Measurements from ENCODE around the gene ALDH2. TPM values are rescaled to one million over a fixed set of nuclear protein-coding genes. Genes with fewer than 3 reads are reported as not detected.
A peak's percentile ranks its signal among the peaks of the same experiment; 100 is the strongest.
"Not testable (repeated sequence)": the region's sequence is repeated elsewhere in the genome, so short reads cannot be mapped to it uniquely, and the experiment has no call there.

ALDH2 gene
- total and polyA plus RNA-seq, 7 donors = 66.6 to 212 (median 135) TPM

GRCh38 chr12:111835531-111836181 lies 68.9 kb downstream of the ALDH2 start:
- ATAC-seq; H3K4me3 ChIP-seq; H3K9me3 ChIP-seq; H3K27me3 ChIP-seq (ENCODE audit: insufficient read depth in 3 of 3, low read length in 2 of 3); H3K27ac ChIP-seq; DNase-seq; intact Hi-C loops (cut with DNase I): not testable (repeated sequence)
- Histone ChIP-seq H3K36me3 (ENCODE audit: insufficient read depth in 1 of 2, low read depth in 1 of 2) (peaks cover 0 to 17% of the 10 kb centered on the region in 2 donors), H3K4me1 (peaks cover 11% of the 10 kb centered on the region)
- WGBS, 3 donors = 91 to 93% (median 92%) methylated on average over 25 to 28 of the region's 28 CpGs

GRCh38 chr12:111838353-111838752 lies 71.6 kb downstream of the ALDH2 start:
- no peak for ATAC-seq
- Histone ChIP-seq H3K4me3 (no peak overlapping the region), H3K36me3 (ENCODE audit: insufficient read depth in 1 of 2, low read depth in 1 of 2) (peaks cover 0 to 17% of the 10 kb centered on the region in 2 donors), H3K4me1 (peaks cover 19% of the 10 kb centered on the region), H3K27ac (no peak overlapping the region), H3K27me3 (ENCODE audit: insufficient read depth in 3 of 3, low read length in 2 of 3) (no peaks in the 10 kb centered on the region), H3K9me3 (no peaks in the 10 kb centered on the region)
- no peak for DNase-seq
- 78 to 92% (median 87%) methylated on average over 3 of the region's 3 CpGs for WGBS, 3 donors
- intact Hi-C loops (cut with DNase I) = no loop called here
- no peak for TF ChIP-seq CTCF (IDR thresholded peaks at IDR 0.05)

GRCh38 chr12:111840807-111841206 lies 74.1 kb downstream of the ALDH2 start:
- peak overlapping the region; percentile 94 for H3K27ac ChIP-seq
- ATAC-seq (no peak), DNase-seq (no peak)
- H3K27me3 ChIP-seq (ENCODE audit: insufficient read depth in 3 of 3, low read length in 2 of 3) = no peaks in the 10 kb centered on the region
- intact Hi-C loops (cut with DNase I) = no loop called here
- WGBS, 3 donors = 21 to 27% (median 27%) methylated on average over 11 of the region's 11 CpGs
- peaks cover 5 to 20% of the 10 kb centered on the region in 2 donors for H3K36me3 ChIP-seq (ENCODE audit: insufficient read depth in 1 of 2, low read depth in 1 of 2)
- peak overlapping the region; percentile 87 for H3K4me3 ChIP-seq
- TF ChIP-seq CTCF (IDR thresholded peaks at IDR 0.05) = no peak
- peaks cover 27% of the 10 kb centered on the region for H3K4me1 ChIP-seq
- H3K9me3 ChIP-seq = no peaks in the 10 kb centered on the region

- peak overlapping the region; percentile 87 for H3K4me3 ChIP-seq
- ATAC-seq = peak in 2 of 4 donors; percentile 0 to 5
- no peak for TF ChIP-seq CTCF (IDR thresholded peaks at IDR 0.05)
- WGBS, 3 donors = 0% methylated on average over 13 of the region's 13 CpGs
- intact Hi-C loops (cut with DNase I) = no loop called here
- H3K27me3 ChIP-seq (ENCODE audit: insufficient read depth in 3 of 3, low read length in 2 of 3) = no peaks in the 10 kb centered on the region
- H3K27ac ChIP-seq = peak overlapping the region; percentile 94
- no peak for DNase-seq
- H3K9me3 ChIP-seq = no peaks in the 10 kb centered on the region
- peaks cover 27% of the 10 kb centered on the region for H3K4me1 ChIP-seq
- H3K36me3 ChIP-seq (ENCODE audit: insufficient read depth in 1 of 2, low read depth in 1 of 2) = peaks cover 5 to 20% of the 10 kb centered on the region in 2 donors
Measured at GRCh38 chr12:111841236-111841749, 74.6 kb downstream of the ALDH2 start.

- Histone ChIP-seq H3K27me3 (ENCODE audit: insufficient read depth in 3 of 3, low read length in 2 of 3) (no peaks in the 10 kb centered on the region), H3K27ac (peak within 1 kb of the TSS; percentile 94), H3K4me1 (peaks cover 31% of the 10 kb centered on the region), H3K36me3 (ENCODE audit: insufficient read depth in 1 of 2, low read depth in 1 of 2) (peaks cover 5 to 20% of the 10 kb centered on the region in 2 donors), H3K4me3 (peak within 1 kb of the TSS; percentile 87), H3K9me3 (no peaks in the 10 kb centered on the region)
- 0 to 1% (median 1%) methylated on average over 68 to 84 of the region's 84 CpGs for WGBS, 3 donors
- TF ChIP-seq CTCF (IDR thresholded peaks at IDR 0.05) = no peak
- ATAC-seq (peak; percentile 94 to 98 (median 96)), DNase-seq (peak; percentile 96 to 98)
- intact Hi-C loops (cut with DNase I) = no loop called here
Measured at GRCh38 chr12:111841750-111842555, 75.2 kb downstream of the ALDH2 start, which contains the start of gene MAPKAPK5. Gene MAPKAPK5, plus strand, starts transcription at chr12:111842228. Its CDS starts 506 bp downstream, at chr12:111842734.
